NCI-H2196 (cell line): Measurements from ENCODE around the gene BAHD1.
A peak's percentile ranks its signal among the peaks of the same experiment; 100 is the strongest.

Experiments used
- DNase-seq: peaks from one replicate; lab custom pipeline; 2025; ENCODE audit not compliant: unreplicated experiment; lab: John Stamatoyannopoulos, UW

Gene BAHD1

GRCh38 chr15:40464595-40465185 is 23.9 kb downstream of the BAHD1 start:
- DNase-seq, result no peak

GRCh38 chr15:40465939-40466338 is 25.2 kb downstream of the BAHD1 start:
- DNase-seq, result no peak

GRCh38 chr15:40466426-40467260 is 25.9 kb downstream of the BAHD1 start:
- DNase-seq, result no peak

- DNase-seq, result no peak
Observed at GRCh38 chr15:40467261-40467615, 26.5 kb downstream of the BAHD1 start.

- DNase-seq, result no peak
Observed at GRCh38 chr15:40468898-40469331, 28.2 kb downstream of the BAHD1 start.

GRCh38 chr15:40469776-40470390 is 29.1 kb downstream of the BAHD1 start:
- DNase-seq, result no peak

GRCh38 chr15:40470423-40471104 is 29.8 kb downstream of the BAHD1 start, which contains the start of gene CHST14:
Gene CHST14, plus strand, starts transcription at chr15:40470984. Its CDS starts 230 bp downstream, at chr15:40471214.
- peak; percentile 42 for DNase-seq

GRCh38 chr15:40471105-40471807 is 30.5 kb downstream of the BAHD1 start:
- no peak for DNase-seq

GRCh38 chr15:40471808-40472150 is 31.0 kb downstream of the BAHD1 start:
- no peak for DNase-seq

GRCh38 chr15:40472171-40472727 is 31.5 kb downstream of the BAHD1 start:
- no peak for DNase-seq

GRCh38 chr15:40474581-40474980 is 33.8 kb downstream of the BAHD1 start:
- no peak for DNase-seq

- DNase-seq, result no peak
Observed at GRCh38 chr15:40477642-40478327, 37.0 kb downstream of the BAHD1 start.

- no peak for DNase-seq
Observed at GRCh38 chr15:40479024-40479423, 38.3 kb downstream of the BAHD1 start.

GRCh38 chr15:40481341-40482074 is 40.8 kb downstream of the BAHD1 start:
- no peak for DNase-seq

GRCh38 chr15:40483919-40484318 is 43.2 kb downstream of the BAHD1 start:
- no peak for DNase-seq

GRCh38 chr15:40486066-40486770 is 45.5 kb downstream of the BAHD1 start:
- DNase-seq, result no peak

- no peak for DNase-seq
Observed at GRCh38 chr15:40487816-40488682, 47.3 kb downstream of the BAHD1 start.
